Ishikawa (cell line): ENCODE measurements around the gene KLF3.

Source experiments
- CEBPB ChIP-seq: IDR thresholded peaks from 2 replicates; pipeline ENCODE4 v1.6.1; 2012
- CREB1 ChIP-seq: IDR thresholded peaks from 2 replicates; pipeline ENCODE4 v1.6.1; 2012; ENCODE audit warnings: low read depth
- EGR1 ChIP-seq: IDR thresholded peaks from 2 replicates; pipeline ENCODE4 v1.6.1; 2012
- EP300 ChIP-seq: IDR thresholded peaks from 2 replicates; pipeline ENCODE4 v1.6.1; 2012; ENCODE audit warnings: borderline replicate concordance
- FOXM1 ChIP-seq: IDR thresholded peaks from 2 replicates; pipeline ENCODE4 v1.6.1; 2012; ENCODE audit warnings: low read depth, borderline replicate concordance
- NFIC ChIP-seq: IDR thresholded peaks from 2 replicates; pipeline ENCODE4 v1.6.1; 2012
- RAD21 ChIP-seq: IDR thresholded peaks from 2 replicates; pipeline ENCODE4 v1.6.1; 2012; ENCODE audit warnings: low read depth
- TAF1 ChIP-seq: IDR thresholded peaks from 2 replicates; pipeline ENCODE4 v1.6.1; 2012; ENCODE audit warnings: low read depth, mild to moderate bottlenecking
- TCF12 ChIP-seq: IDR thresholded peaks from 2 replicates; pipeline ENCODE4 v1.6.1; 2012; ENCODE audit warnings: low read depth
- TEAD4 ChIP-seq: IDR thresholded peaks from 2 replicates; pipeline ENCODE4 v1.6.1; 2012
- YY1 ChIP-seq: IDR thresholded peaks from 2 replicates; pipeline ENCODE4 v1.6.1; 2012; ENCODE audit warnings: low read depth
- ZBTB7A ChIP-seq: IDR thresholded peaks from 2 replicates; pipeline ENCODE4 v1.6.1; 2012; ENCODE audit warnings: low read depth
- TF ChIP-seq, protein P1 (sequence below): IDR thresholded peaks from 2 replicates; pipeline ENCODE4 v1.6.1; 2012
- TF ChIP-seq, protein P2 (sequence below): IDR thresholded peaks from 2 replicates; pipeline ENCODE4 v1.6.1; 2012; ENCODE audit warnings: low read depth, mild to moderate bottlenecking
- TF ChIP-seq, protein P3 (sequence below): IDR thresholded peaks from 2 replicates; pipeline ENCODE4 v1.6.1; 2012

The KLF3 gene

DNA sequence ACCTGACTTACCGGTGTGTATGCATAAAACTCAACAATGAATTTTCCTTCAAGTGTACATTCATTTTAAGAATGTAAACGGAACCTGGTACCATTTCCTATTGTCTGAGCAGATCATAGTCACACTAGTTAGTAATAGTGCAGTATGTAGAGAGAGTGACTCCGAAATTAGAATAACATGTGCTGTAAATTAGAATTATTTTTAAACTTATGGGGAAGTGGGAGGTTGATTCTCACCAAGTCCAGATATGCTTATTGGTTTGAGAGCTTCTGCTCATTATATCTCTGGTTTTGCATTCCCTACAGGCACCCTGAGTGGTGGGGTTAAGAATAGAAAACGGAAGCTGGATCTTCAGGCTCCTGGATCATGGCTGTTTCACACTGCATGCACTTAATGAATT, 39.6 kb downstream of the KLF3 start:
- TF ChIP-seq, protein P1, sequence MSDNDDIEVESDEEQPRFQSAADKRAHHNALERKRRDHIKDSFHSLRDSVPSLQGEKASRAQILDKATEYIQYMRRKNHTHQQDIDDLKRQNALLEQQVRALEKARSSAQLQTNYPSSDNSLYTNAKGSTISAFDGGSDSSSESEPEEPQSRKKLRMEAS = no peak
- TF ChIP-seq NFIC = no peak
- TF ChIP-seq TCF12 = no peak
- no peak for TF ChIP-seq CREB1
- TF ChIP-seq YY1 = no peak
- TF ChIP-seq ZBTB7A = no peak
- TF ChIP-seq, protein P2, sequence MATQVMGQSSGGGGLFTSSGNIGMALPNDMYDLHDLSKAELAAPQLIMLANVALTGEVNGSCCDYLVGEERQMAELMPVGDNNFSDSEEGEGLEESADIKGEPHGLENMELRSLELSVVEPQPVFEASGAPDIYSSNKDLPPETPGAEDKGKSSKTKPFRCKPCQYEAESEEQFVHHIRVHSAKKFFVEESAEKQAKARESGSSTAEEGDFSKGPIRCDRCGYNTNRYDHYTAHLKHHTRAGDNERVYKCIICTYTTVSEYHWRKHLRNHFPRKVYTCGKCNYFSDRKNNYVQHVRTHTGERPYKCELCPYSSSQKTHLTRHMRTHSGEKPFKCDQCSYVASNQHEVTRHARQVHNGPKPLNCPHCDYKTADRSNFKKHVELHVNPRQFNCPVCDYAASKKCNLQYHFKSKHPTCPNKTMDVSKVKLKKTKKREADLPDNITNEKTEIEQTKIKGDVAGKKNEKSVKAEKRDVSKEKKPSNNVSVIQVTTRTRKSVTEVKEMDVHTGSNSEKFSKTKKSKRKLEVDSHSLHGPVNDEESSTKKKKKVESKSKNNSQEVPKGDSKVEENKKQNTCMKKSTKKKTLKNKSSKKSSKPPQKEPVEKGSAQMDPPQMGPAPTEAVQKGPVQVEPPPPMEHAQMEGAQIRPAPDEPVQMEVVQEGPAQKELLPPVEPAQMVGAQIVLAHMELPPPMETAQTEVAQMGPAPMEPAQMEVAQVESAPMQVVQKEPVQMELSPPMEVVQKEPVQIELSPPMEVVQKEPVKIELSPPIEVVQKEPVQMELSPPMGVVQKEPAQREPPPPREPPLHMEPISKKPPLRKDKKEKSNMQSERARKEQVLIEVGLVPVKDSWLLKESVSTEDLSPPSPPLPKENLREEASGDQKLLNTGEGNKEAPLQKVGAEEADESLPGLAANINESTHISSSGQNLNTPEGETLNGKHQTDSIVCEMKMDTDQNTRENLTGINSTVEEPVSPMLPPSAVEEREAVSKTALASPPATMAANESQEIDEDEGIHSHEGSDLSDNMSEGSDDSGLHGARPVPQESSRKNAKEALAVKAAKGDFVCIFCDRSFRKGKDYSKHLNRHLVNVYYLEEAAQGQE = no peak
- TF ChIP-seq, protein P3, sequence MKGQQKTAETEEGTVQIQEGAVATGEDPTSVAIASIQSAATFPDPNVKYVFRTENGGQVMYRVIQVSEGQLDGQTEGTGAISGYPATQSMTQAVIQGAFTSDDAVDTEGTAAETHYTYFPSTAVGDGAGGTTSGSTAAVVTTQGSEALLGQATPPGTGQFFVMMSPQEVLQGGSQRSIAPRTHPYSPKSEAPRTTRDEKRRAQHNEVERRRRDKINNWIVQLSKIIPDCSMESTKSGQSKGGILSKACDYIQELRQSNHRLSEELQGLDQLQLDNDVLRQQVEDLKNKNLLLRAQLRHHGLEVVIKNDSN = no peak
- TF ChIP-seq CEBPB = no peak
- TF ChIP-seq TAF1 = no peak
- no peak for TF ChIP-seq EGR1
- TF ChIP-seq TEAD4 = no peak
- TF ChIP-seq FOXM1 = no peak

DNA sequence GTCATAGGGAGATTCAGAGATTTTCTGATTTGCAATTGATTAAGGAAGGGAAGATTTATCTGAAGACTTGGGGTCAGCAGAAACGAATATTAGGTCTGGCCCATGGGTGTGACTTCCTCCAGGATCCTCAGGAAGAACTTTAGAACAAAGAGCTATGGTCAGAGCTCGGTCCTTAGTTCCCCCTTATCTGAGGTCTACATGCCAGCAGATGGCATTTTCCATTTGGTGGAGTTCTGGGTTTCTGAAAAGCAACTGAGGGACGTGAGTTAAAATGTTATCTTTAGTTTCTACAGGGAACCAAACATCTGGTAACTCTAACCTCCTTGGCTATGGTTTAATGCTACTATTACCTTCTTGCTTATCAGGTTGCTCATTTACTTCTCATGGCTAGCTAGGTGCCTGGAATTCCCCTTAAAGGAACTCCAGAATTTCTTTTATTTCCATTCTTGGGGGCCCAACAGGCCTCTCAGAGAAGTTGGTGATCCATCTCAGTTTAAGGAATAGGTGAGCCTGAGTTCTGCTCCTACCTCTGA, 40.7 kb downstream of the KLF3 start:
- TF ChIP-seq CREB1 (no peak), YY1 (no peak)
- TF ChIP-seq, protein P2 = no peak

DNA sequence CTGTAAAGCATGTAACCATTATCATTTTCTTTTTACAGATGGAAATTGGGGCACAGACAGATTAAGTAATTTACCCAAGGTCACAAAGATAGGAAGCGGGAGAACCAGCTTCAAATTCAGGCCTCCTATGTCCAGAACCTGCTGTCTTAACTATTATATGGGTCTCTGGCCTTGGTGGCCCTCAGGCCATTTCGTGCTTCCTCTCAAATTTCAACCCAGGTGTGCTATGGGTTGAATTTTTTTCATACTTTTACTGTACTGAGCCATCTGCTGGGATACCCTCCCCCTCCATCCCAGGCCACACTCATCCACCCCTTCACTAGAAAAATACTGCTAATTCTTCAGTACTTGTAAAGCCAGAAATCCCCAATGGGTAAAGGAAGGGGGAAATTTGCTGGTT, 42.3 kb downstream of the KLF3 start:
- TF ChIP-seq EGR1 (no peak), EP300 (no peak), RAD21 (no peak), YY1 (no peak), FOXM1 (no peak), NFIC (no peak), TAF1 (no peak), CREB1 (no peak), TCF12 (no peak), CEBPB (no peak), TEAD4 (no peak), ZBTB7A (no peak)
- TF ChIP-seq, protein P2 = no peak
- TF ChIP-seq, protein P1 = no peak
- TF ChIP-seq, protein P3 = no peak

DNA sequence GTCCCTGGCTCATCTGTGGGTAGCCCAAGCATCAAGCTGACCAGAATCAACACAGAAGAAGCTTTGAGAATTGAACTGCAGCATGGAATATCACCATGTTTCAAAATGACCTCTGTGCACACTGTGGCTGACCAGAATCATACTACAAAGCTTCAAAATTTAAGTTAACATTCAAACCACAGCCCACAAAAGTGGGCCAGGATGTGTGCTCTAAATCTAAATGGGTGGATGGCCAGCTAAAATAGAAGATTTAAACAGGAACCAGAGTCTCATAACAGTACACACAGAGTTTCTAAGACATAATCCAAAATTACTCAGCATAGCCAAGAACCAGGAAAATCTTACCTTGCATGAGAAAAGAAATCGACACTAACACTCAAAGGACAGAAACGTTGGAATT, 46.1 kb downstream of the KLF3 start:
- TF ChIP-seq, protein P2 = no peak
- TF ChIP-seq, protein P1 = no peak
- TF ChIP-seq YY1 (no peak), EGR1 (no peak), TAF1 (no peak), TCF12 (no peak), TEAD4 (no peak), CREB1 (no peak), RAD21 (no peak), FOXM1 (no peak), NFIC (no peak), ZBTB7A (no peak), CEBPB (no peak)
- TF ChIP-seq, protein P3 = no peak
